Caki2 (cell line): ENCODE data around the gene IFT57. TPM values are rescaled to one million over a fixed set of nuclear protein-coding genes. Genes with fewer than 3 reads are reported as not detected.
"Not testable (repeated sequence)": the region's sequence is repeated elsewhere in the genome, so short reads cannot be mapped to it uniquely, and the experiment has no call there.

Source experiments
- DNase-seq: peaks from one replicate; pipeline ENCODE4 v3.0.0-alpha.2; 2015; ENCODE audit warnings: low read depth
- in situ Hi-C: cut with HindIII; loops from 2 replicates; pipeline ENCODE4 v1.10.0; 2016; ENCODE audit warnings: low sequenced_read_pairs, low pct_unique_long_range_greater_than_20kb, mixed read lengths
- total RNA-seq: library from RNA; depleted of rRNA; stranded (reverse); fragments of >200 nt; shearing (Covaris generic); gene quantifications from 2 replicates; pipeline ENCODE4 v1.2.3, GENCODE V29; 2014; ENCODE audit warnings: low replicate concordance

Gene IFT57
- total RNA-seq, 1 experiment from 2014 or later = 66.1 TPM

DNA sequence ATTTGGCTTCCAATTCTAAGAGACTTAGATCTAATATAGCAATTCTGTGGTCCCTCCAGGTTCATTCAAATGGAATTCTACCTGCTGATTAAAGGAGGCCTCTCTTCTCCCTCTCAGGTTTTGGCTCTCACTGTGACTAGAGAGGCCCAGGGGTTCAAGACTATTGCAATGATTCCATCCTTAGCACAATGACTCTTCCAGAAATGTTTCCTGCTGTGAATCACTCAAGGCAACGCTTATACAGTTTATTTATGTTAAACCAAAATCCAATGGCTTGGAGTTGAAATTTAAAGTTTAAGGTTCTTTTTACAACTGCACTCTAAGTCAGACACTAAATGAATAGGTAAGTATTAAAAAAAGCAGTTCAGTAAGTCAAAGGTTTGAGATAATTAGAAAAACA lies 39.9 kb downstream of the IFT57 start:
- in situ Hi-C loops = no loop called here
- no peak for DNase-seq

DNA sequence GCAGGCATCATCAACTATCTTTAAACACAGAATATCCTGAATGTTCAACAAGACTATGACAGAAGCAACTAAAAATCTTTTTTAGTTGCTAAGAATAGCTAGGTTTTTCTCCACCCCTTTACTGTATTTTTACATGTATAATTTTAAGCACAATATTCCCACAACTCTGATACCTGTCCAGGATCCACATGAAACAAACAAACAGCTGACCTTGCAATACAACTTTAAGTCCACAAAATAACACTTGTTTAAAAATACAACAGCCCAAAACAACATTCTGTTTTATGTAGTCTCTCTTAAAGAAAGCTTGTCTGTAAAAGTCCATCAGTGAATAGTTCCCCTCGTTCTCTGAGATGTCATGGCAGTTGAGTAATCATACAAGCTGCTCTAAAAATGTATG lies 41.1 kb downstream of the IFT57 start:
- in situ Hi-C loops = no loop called here

DNA sequence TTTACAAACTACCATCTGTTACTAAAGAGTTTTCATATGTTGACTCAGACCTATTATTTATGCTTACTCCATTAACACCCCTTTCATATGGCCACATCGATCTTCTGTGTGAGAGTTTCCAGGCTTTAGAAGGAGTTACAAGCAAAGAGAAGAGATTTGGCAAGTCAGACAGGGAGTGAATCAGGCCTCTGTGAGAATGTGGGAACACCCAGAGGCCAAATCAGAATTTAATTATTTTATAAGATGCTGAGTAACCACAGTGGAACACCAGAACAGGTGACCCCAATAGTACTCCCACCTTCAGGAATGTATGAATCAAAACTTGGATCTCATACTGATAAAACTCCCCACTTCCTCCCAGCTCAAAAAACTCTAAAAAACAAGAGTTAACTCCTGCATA lies 42.0 kb downstream of the IFT57 start:
- in situ Hi-C loops = no loop called here
- no peak for DNase-seq

More for the DNA sequence above, 41.1 kb downstream of the IFT57 start:
- no peak for DNase-seq

DNA sequence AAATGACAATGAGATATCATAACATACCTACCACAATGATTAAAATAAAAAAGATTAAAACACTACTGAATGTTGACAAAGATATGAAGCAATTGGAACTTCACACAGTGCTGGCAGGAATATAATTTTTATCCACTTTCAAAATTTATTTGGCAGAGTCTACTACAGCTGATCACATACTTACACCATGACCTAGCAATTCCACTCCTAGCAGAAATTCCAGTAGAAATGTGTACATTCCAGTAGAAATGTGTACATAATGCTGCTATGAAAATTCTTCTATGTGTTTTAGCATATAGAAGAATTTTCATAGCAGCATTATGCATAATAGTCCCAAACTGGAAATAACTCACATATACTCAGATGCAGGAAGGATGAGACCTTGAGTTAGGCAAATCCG lies 43.5 kb downstream of the IFT57 start:
- no peak for DNase-seq
- in situ Hi-C loops = no loop called here

DNA sequence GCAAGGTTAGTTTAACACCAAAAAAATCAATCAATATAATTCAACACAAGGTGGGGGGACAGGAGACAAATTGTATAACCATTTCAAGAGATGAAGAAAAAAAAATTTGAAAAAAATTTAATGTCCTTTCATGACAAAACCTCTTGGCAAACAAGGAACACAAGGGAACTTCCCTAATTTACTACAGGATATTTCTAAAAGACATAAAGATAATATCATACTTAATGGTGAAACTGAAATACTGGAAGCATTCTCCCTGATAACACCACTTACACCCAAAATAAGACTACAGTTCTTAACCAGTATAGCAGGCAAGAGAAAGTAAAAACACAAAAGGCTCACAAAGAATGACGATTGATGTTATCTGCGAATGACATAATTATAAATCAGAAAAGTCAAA lies 44.7 kb downstream of the IFT57 start:
- in situ Hi-C loops = no loop called here
- DNase-seq = no peak

DNA sequence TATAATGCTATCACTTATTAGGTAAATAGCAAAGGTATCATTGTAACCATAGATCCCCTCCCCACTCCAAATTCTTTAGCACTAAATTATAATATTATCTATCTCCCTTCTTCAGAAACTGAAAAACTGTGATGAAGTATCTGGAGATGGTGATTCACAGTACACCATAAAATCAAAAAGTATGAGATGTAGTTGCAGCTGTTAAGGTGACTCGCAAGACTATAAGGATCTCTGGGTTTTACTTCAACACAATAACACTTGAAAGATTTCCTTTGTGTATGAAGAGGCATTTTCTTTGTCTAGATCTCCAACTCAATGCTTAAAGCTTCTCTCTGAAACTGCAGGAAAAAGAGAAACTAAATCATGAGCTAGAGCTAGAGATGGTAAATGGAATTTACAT lies 46.9 kb downstream of the IFT57 start:
- in situ Hi-C loops = no loop called here
- no peak for DNase-seq

DNA sequence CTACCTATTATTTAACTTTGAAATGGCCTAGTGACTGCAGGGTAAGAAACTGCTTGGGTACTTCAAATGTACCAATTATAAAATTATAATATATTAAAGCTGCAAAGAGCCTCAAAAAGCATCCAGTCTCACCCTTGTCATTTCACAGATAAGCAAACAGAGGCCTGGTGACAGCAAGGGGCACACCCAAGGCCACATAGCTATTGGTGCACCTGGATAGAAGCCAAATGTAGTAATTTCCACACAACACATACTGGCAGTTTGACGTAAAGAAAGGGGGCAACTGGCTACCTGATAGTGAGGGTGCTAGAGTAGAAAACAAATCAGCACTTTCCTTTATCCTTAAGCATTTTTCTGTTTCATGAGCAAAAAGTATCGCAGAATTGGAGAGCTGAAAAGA lies 51.1 kb downstream of the IFT57 start:
- in situ Hi-C loops = no loop called here
- no peak for DNase-seq

DNA sequence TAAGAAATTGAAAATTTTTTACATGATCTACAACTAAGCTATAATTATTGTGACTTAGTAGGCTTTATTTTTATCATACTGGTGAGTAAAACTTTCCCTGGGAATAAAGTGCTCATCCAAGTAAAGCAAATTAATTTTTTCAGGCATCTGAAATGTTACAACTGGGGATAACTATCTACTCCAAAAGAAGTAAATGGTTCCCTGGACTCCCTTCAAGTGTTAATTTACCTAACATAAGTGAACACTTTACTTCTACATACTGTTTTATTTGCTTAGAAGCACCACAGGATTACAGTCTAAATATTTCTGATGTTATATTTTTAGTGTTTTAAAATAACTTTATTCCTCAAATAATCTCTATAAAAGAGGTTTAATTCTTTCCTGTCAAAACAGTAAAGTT lies 57.8 kb downstream of the IFT57 start:
- no peak for DNase-seq
- in situ Hi-C loops = no loop called here

DNA sequence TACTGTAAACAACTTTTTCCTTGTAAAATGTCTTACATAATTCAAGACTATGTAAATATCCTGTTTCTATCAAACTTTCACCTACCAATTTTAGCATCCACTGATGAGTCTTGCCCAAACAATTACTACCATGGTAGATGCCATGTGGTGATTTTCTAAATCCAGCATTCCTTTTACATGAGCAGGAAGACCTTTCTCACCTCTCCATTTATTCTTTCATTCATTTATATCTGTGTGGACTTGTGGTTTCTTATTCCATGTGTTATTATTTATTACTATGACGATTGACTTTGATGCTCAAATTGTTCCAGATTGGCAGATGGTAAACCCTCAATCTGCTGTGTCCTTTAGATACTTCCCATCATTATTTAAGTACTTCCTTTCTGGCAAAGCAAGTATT lies 62.4 kb downstream of the IFT57 start:
- in situ Hi-C loops = no loop called here
- DNase-seq = peak; percentile 2

DNA sequence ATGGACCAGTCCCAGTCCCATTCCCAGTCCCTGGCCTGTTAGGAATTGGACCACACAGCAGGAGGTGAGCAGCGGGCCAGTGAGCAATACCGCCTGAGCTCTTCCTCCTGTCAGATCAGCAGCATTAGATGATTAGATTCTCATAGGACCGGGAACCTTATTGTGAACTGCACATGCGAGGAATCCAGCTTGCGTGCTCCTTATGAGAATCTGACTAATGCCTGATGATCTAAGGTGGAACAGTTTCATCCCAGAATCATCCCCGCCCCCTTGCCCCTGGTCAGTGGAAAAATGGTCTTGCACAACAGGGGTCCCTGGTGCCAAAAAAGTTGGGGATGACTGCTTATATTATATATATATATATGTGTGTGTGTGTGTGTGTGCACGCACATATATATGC lies 63.1 kb downstream of the IFT57 start:
- DNase-seq = no peak
- in situ Hi-C loops = no loop called here

DNA sequence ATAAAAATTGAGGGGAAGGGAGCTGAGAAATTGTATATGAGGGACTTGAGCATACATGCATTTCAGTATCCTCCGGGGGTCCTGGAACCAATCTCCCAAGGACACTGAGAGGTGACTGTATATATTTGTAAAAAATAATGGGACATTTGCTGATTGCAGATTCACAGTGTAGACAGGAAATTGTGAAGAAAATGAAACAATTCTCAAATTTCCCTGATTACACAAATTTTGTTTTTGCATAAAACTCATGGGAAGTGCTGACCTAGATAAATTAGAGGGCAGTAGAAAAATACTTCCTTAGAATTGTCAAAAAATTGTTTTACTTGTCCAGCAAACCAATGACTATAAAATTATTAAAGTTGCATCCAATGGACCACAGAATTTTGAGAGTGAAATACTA lies 64.0 kb downstream of the IFT57 start:
- DNase-seq = no peak
- in situ Hi-C loops = no loop called here

DNA sequence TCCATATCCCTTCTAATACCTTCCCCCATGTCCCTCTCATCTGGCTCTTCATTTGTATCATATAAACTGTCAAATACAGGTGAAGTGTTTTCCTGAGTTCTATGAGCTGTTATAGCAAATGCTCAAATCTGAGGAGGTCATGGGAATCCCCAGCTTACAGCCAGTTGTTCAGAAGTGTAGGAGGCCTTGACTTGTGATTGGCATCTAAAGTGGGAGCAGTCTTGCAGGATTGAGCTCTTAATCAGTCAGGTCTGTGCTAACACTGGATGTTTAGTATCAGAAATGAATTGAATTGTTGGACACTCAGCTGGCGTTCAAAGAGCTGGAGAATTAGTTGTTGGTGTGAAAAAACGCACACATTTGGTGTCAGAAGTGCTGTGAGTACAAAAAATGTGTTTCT lies 65.0 kb downstream of the IFT57 start:
- DNase-seq = no peak
- in situ Hi-C loops = no loop called here

DNA sequence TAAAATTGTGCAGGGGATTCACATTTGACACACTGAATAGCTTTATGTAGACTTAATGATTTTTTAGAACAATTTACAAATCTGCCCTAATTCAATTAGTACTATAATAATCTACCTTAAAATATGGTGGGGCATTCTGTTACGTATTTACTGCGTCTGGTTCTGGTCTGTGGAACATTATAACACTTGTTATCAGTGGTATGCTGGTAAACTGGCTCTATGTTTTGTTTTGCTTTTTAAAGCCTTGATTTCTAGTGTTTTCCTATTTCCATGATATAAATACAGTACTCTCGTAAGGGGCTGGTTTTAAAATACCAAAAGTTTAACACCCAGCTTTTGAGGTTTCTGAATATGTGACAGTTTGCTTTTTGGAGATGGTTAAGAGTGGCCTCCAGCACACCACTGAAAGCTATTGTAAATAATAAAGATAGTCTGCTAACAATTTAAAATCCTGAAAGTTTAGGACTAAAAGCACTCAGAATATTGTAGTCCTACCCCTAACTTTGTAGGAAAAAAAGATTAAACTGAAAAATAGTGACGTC lies 65.8 kb downstream of the IFT57 start:
- DNase-seq = no peak
- in situ Hi-C loops = no loop called here

DNA sequence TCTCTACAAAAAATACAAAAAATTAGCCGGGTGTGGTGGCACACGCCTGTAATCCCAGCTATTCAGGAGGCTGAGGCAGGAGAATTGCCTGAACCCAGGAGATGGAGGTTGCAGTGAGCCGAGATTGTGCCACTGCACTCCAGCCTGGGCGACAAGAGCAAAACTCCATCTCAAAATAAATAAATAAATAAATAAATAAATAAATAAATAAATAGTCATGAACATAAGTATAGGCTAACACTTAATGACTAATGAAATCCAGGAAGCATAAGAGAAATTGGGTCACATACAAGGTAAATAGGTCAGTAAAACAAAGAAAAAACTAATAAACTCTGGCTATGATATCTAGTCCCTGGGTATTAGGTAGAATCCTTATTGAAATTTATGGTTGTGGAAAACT lies 66.6 kb downstream of the IFT57 start:
- in situ Hi-C loops, DNase-seq: not testable (repeated sequence)

DNA sequence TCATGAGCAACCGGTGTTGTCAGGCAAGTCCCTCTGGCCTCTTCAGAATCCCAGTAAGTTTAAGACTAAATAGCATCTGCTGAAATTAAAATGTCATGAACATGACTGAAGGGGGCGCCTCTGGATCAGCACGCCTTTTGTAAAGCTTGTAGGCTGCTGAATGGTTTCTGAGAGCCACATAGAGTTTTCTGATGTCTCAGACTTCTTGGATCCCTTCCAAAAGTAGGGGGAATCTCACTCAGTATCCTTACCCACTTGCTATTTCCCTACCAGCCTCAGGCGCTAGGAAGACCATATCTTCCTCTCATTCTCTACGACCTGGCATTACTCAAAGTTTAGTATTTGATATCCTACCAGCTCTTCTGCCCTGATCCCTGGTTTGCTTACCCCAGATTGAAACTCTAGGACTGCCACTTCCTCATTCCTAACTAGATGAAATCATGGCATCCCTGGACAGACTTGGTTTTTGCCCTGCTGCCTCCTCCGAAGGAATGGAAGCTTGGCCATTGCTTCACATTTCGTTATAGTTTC lies 68.7 kb downstream of the IFT57 start:
- peak; percentile 35 for DNase-seq
- in situ Hi-C loops = no loop called here

DNA sequence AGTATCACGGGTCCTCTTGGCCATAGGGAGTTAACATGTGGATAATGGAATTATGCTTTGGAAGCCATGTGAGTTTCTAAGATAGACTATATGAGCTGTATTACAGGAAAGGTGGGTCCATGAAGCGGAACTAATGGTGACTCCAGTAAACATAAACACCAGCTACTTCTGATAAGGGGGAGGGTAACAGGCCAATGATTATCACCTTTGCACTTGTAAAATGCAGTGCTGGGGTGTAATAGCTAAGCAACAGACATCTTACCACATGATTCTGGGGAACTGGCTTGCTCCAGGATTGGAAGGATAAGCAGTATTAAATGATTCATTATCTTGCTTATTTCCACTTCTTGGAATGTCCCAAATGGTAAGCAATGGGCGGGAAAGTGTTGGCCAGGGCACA lies 70.0 kb downstream of the IFT57 start:
- DNase-seq = no peak
- in situ Hi-C loops = no loop called here

DNA sequence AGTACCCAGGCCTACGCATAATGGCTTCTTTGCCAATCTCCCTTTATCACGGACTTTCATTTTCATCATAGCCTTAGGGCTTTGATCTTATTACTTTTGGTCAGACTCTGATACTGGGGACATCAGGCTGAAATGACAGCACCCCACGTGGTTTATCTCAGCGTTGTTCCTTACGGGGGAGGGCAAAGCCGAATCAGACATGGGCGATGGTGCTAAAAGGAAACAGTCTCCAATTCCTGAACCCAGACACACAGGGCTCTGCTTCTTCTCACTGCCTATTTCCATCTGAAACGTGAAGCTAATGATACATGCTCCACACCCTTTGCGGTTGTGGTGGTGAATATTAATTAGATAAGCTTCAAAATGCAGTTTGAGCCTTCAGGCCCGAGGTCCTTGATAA lies 72.0 kb downstream of the IFT57 start:
- in situ Hi-C loops = no loop called here
- no peak for DNase-seq

DNA sequence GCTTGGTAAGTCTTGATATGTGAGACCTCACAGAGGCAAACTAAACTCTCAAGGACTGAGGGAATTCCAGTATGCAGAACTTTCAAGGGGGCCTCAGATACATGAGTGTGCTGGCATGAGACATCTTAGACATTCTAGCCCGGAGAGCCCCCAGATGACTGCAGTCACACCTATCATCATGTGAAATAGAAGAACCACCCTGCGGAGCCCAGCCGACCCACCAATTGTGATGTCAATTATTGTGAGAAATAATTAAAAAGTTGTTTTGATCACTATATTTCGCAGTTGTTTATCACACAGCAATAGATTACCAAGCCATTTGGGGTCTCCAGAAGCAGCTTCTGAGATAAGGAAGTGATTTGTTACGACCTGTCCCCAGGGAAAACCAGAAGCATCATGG lies 76.1 kb downstream of the IFT57 start:
- DNase-seq = no peak
- in situ Hi-C loops = no loop called here

DNA sequence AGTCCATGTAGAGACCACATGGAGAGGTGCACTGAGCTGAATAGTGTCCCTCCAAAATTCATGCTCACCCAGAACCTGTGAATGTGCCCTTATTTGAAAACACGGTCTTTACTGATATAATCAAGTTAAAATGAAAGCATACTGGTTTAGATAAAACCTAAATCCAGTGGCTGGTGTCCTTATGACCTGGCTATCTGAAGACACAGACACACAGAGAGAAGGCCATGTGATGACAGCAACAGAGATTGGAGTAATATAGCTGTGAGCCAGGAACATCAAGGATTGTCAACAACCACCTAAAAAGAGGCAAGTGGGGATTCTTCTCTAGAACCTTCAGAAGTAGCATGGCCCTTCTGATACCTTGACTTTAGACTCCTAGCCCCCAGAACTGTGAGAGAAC lies 76.6 kb downstream of the IFT57 start:
- DNase-seq = no peak
- in situ Hi-C loops = no loop called here

DNA sequence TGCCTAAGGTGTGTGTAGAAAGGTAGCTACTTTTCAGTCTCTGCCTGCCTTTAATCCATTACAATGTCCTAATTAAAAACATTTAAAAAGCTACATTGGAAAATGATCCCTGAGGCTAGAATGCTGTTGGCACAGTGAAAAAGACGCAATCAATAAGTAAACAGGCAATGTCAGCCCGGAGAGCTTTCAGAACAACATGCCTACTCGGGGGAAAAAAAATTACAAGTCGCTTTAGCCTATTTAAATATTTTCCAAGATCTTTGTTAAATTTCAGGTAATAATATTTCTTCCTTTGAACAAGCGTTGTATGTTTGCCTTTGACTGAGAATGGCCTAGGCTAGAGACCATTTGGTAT lies 84.8 kb downstream of the IFT57 start:
- in situ Hi-C loops = no loop called here
- no peak for DNase-seq
